HepG2 (cell line): ENCODE measurements around the gene SGCD.

Source experiments
- KAT2B ChIP-seq: fragments of 150-350 bp; IDR thresholded peaks from 2 replicates; pipeline ENCODE4 v1.6.1; 2014; ENCODE audit warnings: low read depth, low read length, borderline replicate concordance
- POLR2A ChIP-seq, 2 experiments: IDR thresholded peaks; 2 replicates each; pipeline ENCODE4 v1.6.1; 2011; ENCODE audit warnings: low read depth in 2 of 2, low read length in 2 of 2, mild to moderate bottlenecking in 1 of 2, moderate library complexity in 1 of 2; ENCODE audit not compliant: insufficient read depth in 1 of 2
- ZNF225 ChIP-seq: sonication (generic); formaldehyde crosslinking; IDR thresholded peaks from 2 replicates; pipeline ENCODE4 v1.4.0; 2020; ENCODE audit warnings: mild to moderate bottlenecking, missing genetic modification reagents
- TF ChIP-seq, protein P1 (sequence below): IDR thresholded peaks from 2 replicates; pipeline ENCODE4 v1.6.1; 2012; ENCODE audit warnings: inconsistent platforms
- TF ChIP-seq, protein P2 (sequence below): sonication (generic); formaldehyde crosslinking; IDR thresholded peaks from 2 replicates; pipeline ENCODE4 v1.5.0; 2020; ENCODE audit warnings: missing genetic modification reagents
- TF ChIP-seq, protein P3 (sequence below): IDR thresholded peaks from 2 replicates; pipeline ENCODE4 v1.6.1; 2016; ENCODE audit warnings: control low read depth
- TF ChIP-seq, protein P4 (sequence below): sonication (generic); formaldehyde crosslinking; IDR thresholded peaks from 2 replicates; pipeline ENCODE4 v1.4.0; 2020; ENCODE audit warnings: missing genetic modification reagents

DNA sequence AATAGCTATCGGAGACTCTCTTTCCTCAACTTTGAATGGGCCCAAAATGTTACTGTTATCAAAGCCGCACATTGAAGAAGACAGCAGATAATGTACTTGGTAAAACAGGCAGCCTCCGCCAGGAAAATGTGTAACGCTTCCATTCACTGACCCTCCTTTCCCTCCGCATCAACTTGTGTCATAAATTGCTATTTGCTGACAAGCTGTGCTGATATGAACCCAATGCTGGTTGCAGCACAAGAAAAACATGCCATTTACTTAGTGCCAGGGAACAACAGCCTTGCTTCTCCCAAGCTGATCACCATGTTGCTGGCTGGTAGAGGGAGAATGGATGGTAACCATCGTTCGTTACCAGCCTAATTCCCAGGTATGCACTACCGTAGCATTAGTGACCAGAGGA lies 360.6 kb downstream of the SGCD start:
- TF ChIP-seq POLR2A (IDR thresholded peaks at IDR 0.05; ENCODE audit: insufficient read depth in 1 of 2, low read depth in 2 of 2, low read length in 2 of 2) (no peak), ZNF225 (CRISPR knock-in tag) (no peak), KAT2B (no peak)
- TF ChIP-seq, protein P1, sequence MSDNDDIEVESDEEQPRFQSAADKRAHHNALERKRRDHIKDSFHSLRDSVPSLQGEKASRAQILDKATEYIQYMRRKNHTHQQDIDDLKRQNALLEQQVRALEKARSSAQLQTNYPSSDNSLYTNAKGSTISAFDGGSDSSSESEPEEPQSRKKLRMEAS: no peak
- TF ChIP-seq, protein P2, sequence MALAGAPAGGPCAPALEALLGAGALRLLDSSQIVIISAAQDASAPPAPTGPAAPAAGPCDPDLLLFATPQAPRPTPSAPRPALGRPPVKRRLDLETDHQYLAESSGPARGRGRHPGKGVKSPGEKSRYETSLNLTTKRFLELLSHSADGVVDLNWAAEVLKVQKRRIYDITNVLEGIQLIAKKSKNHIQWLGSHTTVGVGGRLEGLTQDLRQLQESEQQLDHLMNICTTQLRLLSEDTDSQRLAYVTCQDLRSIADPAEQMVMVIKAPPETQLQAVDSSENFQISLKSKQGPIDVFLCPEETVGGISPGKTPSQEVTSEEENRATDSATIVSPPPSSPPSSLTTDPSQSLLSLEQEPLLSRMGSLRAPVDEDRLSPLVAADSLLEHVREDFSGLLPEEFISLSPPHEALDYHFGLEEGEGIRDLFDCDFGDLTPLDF (CRISPR knock-in tag): no peak
- TF ChIP-seq, protein P3, sequence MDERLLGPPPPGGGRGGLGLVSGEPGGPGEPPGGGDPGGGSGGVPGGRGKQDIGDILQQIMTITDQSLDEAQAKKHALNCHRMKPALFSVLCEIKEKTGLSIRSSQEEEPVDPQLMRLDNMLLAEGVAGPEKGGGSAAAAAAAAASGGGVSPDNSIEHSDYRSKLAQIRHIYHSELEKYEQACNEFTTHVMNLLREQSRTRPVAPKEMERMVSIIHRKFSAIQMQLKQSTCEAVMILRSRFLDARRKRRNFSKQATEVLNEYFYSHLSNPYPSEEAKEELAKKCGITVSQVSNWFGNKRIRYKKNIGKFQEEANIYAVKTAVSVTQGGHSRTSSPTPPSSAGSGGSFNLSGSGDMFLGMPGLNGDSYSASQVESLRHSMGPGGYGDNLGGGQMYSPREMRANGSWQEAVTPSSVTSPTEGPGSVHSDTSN: no peak
- TF ChIP-seq, protein P4, sequence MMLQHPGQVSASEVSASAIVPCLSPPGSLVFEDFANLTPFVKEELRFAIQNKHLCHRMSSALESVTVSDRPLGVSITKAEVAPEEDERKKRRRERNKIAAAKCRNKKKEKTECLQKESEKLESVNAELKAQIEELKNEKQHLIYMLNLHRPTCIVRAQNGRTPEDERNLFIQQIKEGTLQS (CRISPR knock-in tag): no peak
